ENCODE results near the gene MERTK.
"Not testable (repeated sequence)": the region's sequence is repeated elsewhere in the genome, so short reads cannot be mapped to it uniquely, and the experiment has no call there.

The MERTK gene

GRCh38 chr2:111909997-111910396 lies 11.6 kb downstream of the MERTK start:
- DNase-seq (ENCODE audit: low spot score); FAIRE-seq: not testable (repeated sequence)

GRCh38 chr2:111910609-111911277 lies 12.3 kb downstream of the MERTK start:
- DNase-seq (ENCODE audit: low spot score) (no peak), FAIRE-seq (no peak)

GRCh38 chr2:111911295-111911977 lies 13.0 kb downstream of the MERTK start:
- not testable (repeated sequence) for DNase-seq (ENCODE audit: low spot score); FAIRE-seq

GRCh38 chr2:111912547-111912946 lies 14.1 kb downstream of the MERTK start:
- no peak for FAIRE-seq
- DNase-seq (ENCODE audit: low spot score): no peak

DNA sequence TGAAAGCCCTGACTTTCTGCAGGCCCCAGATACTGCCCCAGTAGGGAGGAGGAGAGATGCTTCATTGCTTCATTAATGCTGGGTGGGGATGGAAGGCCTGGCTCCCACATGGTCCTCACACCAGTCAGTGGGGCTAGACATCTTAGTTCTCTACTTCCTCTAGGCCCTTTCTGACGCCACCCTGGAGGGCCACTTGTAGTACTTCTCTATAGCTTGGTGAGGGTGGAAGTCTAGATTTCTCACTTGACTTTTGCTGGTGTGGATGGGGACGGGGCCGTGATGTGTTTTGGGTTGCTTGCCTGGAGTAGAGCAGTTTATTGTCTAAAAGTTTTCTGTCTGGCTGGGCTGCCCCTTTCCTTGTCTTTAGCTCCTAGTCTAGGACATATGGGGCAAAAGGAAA lies 18.7 kb downstream of the MERTK start:
- FAIRE-seq: no peak
- no peak for DNase-seq (ENCODE audit: low spot score)

- FAIRE-seq: no peak
- no peak for DNase-seq (ENCODE audit: low spot score)
Measured at GRCh38 chr2:111918383-111918806, 20.0 kb downstream of the MERTK start.

- DNase-seq (ENCODE audit: low spot score): no peak
- FAIRE-seq: no peak
Measured at GRCh38 chr2:111919365-111919764, 21.0 kb downstream of the MERTK start.

GRCh38 chr2:111919794-111920608 lies 21.6 kb downstream of the MERTK start:
- DNase-seq (ENCODE audit: low spot score) (no peak), FAIRE-seq (no peak)

DNA sequence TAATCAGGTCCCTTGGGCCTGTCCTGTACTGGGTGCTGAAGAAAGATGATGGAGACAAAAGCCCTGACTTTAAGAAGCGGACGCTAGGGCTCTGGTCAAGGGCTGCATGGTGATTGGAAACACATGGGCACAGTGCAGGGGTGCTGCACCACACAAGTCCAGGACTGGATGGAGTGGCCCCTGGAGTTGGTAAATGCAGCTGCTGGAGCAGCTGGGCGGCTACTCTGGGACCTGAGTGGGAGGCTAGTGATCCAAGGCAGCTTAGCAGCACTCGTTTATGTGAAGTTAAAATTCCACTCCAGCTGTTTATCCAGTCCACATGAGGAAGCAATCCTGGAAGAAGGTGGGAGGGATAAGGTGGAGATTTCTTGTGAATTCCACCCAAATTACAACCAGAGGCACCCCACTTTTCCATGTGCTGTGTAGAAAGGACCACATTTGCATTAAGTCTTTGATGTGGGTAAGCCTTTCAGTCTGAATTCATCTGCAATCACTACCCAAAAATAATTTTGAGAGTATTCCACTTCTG lies 24.9 kb downstream of the MERTK start:
- no peak for DNase-seq (ENCODE audit: low spot score)
- no peak for FAIRE-seq

DNA sequence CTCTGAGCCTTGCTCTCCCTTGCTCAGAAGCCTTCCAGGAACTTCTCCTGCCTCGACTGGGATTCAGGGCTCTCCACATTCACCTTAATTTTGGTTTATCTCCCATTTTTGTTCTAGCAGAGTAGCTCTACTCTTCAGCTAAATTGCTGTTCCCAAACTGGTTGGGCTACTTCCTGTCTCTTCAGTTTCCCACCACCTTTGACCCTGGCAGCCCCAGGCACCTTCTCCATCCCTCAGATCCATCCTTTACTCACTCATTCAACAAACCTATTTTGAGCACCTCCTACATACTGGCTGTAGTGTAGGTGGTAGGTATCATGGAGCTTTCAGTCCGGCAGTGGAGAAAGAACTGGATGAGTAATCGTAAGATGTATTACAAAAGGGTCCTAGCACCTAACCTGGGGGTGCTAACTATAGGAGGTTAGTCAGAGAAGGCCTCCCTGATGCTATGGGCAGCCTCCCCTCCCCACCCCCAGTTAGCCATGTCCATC lies 26.3 kb downstream of the MERTK start:
- DNase-seq (ENCODE audit: low spot score) (no peak), FAIRE-seq (no peak)

DNA sequence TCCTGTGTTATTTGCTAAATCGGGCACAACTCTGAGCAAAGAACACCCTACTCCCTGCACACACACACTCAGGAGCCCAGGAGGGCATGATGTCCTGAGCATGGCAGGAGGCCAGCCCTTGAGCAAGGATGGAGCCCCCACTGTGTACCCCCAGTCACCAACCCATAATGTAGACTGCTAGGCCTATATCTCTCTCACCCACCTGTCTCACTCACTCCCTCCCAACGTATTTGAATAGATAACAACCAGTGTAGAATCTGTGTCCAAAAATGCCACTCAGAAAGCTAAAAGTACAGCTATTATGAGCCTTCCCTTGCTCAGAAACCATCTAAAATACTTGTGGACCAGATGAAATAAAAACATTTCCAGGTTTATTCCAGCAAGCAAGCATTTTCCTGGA lies 29.3 kb downstream of the MERTK start:
- DNase-seq (ENCODE audit: low spot score) (no peak), FAIRE-seq (no peak)

DNA sequence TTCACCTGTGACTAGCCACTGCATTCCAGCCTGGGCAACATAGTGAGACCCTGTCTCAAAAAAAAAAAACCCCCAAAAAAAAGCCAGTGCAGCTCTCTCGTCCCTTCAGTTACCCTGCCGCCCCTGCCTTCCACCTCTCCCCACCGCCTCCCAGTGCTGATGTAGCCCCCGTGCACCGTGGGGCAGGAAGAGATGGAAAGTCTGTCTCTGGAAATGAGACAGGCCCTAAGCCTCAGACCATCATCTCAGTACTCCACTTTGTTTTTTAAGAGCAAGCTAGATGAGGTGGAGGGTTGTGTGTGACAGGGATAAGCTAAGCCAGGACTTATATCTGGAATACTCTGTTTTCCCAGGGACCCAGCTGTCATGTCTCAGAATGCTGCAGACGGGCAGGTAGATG lies 32.0 kb downstream of the MERTK start:
- DNase-seq (ENCODE audit: low spot score) (no peak), FAIRE-seq (no peak)

GRCh38 chr2:111930875-111931274 lies 32.5 kb downstream of the MERTK start:
- FAIRE-seq: no peak
- peak; percentile 56 for DNase-seq (ENCODE audit: low spot score)

DNA sequence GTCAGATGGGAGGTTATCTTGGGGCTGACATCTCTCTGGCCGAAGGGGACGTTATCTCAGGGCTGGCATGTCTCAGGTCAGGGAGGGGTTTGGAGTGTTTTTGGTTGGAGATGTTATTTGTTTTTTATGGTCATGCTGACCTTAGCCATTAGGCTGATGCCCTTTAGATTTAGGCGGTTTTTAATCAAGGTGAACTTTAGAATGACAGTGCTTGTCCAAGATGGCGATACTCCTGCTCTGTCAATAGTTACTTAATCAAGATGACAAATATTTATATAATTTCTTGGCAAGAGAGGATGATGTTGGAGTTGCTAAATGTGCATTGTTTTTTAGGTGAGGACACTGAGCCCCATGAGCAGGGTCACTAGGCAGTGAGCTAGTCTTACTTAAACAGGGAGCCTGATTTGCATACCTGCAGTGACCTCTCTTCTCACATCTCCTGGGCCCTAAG lies 34.5 kb downstream of the MERTK start:
- FAIRE-seq (no peak), DNase-seq (ENCODE audit: low spot score) (no peak)

DNA sequence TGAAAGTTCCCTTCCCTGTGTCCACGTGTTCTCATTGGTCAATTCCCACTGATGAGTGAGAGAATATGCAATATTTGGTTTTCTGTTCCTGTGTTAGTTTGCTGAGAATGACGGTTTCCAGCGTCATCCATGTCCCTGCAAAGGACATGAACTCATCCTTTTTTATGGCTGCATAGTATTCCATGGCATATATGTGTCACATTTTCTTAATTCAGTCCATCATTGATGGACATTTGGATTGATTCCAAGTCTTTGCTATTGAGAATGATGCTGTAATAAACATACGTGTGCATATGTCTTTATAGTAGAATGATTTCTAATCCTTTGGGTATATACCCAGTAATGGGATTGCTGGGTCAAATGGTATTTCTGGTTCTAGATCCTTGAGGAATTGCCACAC lies 35.5 kb downstream of the MERTK start:
- not testable (repeated sequence) for DNase-seq (ENCODE audit: low spot score); FAIRE-seq

DNA sequence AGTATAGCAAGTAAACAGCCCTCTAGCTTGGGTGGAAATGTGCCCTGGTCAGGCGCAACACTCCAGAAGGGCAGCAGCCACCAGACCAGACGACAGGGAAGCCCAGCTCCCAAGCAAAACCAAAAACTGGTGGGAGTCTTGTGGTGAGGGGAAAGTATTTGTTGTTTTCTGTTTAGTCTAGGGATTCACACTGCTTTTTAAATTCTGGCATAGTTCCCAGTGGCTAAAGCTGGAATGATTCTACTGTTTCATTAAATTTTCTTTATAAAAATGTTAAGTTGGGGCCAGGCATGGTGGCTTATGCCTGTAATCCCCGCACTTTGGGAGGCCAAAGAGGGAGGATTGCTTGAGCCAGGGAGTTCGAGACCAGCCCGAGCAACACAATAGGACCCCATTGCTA lies 38.5 kb downstream of the MERTK start:
- FAIRE-seq (no peak), DNase-seq (ENCODE audit: low spot score) (no peak)

- DNase-seq (ENCODE audit: low spot score): no peak
- FAIRE-seq: no peak
Measured at GRCh38 chr2:111938392-111938791, 40.0 kb downstream of the MERTK start.

GRCh38 chr2:111940333-111941196 lies 42.2 kb downstream of the MERTK start:
- DNase-seq (ENCODE audit: low spot score) (no peak), FAIRE-seq (no peak)

DNA sequence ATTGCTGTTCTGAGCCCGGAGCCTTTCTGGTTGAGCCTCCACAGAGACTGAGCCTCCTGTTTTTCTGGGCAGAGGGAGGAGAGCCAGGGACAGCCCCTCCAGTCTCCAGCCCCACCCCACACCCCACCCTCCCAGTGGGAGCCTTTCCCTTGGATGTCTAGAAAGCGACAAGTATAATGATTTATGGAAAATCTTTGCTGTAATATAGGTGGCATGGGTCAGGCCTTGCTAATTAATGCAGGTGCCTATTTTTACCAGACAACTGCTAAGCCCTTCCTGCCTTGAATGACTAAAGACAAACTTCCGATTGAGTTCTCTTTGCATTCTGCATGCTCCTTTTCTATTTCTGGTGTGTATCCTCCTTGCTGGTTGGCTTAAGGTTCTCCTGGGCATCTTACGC lies 43.1 kb downstream of the MERTK start:
- no peak for DNase-seq (ENCODE audit: low spot score)
- no peak for FAIRE-seq

GRCh38 chr2:111944531-111945210 lies 46.3 kb downstream of the MERTK start:
- FAIRE-seq (no peak), DNase-seq (ENCODE audit: low spot score) (no peak)
